HG02763 (cell line): Measurements from ENCODE around the gene CMTM7.

Experiments
- ATAC-seq: cut with Tn5 transposase; IDR thresholded peaks from one replicate; pipeline ENCODE4 v1.9.1; 2021; ENCODE audit warnings: mild to moderate bottlenecking, moderate library complexity; ENCODE audit not compliant: unreplicated experiment

Gene CMTM7

DNA sequence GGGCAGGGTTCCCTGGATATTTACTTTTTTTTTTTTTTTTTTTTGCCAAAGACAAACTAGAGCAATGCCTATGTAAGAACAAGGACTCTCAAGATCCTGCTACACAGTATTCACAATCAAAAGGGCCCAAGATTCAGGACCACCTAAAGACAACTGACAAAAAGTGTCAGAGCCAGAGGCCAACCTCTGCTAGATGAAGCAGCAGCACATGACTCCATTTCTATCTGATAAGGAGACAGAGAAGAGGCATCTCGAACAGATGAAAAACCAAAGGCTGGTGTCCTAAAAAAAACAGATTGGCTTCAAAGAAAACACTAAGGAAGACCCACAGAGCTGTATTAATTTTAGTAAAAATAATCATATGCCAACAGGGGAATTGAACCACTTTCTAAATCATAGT lies 91.0 kb downstream of the CMTM7 start:
- no peak for ATAC-seq

GRCh38 chr3:32483772-32484171 lies 92.1 kb downstream of the CMTM7 start:
- ATAC-seq, result no peak

DNA sequence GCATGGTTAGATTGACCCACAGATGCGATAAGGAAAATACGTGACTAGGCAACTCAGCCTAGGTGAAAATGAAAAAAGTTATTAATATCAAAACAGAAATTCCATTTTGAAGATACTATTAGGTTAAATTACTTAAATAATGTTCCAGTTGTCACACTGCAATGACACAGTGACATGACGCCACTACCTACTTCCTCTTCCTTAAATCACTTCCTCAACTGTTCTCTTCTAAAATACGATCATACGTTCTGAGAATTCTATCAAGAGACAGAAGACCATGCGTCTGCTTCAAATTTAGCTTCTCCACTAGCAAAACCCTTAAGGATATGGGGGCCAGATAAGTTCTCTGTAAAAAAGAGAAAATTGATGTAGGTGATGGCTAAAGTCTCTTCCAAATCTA lies 92.8 kb downstream of the CMTM7 start:
- ATAC-seq, result no peak

DNA sequence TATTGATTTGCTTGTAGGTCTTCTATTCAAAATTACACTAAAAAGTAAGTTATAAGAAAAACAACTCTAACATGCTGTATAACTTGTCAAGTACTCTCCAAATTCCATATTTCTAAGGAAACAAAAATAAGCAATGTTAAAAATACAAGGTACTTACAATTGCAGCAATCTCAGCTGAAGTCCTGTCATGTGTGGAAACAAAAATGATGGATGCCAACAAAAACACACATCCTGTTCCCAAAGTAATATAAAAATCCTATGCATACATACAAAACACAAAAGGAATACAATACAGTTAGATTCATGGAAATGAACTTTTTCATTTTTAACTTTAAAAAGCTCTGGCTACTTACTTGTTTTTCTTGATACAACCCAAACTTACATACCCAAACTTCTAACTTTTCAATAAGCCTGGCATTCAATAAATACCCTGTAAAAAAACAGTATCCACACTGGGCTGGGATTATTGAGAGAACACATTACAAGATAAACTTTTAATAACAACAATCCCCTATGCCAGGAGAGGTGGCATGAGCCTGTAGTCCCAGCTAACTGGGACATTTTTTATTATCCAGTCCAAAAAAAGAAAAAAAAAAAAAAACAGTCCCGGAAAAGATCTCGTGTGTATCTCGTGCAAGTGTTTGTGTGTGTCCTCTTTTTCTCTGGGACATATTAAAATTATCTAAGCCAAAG lies 96.3 kb downstream of the CMTM7 start:
- ATAC-seq, result no peak

GRCh38 chr3:32488474-32489008 lies 96.9 kb downstream of the CMTM7 start:
- ATAC-seq, result no peak

- no peak for ATAC-seq
Measured at GRCh38 chr3:32492684-32493436, 101.2 kb downstream of the CMTM7 start.

DNA sequence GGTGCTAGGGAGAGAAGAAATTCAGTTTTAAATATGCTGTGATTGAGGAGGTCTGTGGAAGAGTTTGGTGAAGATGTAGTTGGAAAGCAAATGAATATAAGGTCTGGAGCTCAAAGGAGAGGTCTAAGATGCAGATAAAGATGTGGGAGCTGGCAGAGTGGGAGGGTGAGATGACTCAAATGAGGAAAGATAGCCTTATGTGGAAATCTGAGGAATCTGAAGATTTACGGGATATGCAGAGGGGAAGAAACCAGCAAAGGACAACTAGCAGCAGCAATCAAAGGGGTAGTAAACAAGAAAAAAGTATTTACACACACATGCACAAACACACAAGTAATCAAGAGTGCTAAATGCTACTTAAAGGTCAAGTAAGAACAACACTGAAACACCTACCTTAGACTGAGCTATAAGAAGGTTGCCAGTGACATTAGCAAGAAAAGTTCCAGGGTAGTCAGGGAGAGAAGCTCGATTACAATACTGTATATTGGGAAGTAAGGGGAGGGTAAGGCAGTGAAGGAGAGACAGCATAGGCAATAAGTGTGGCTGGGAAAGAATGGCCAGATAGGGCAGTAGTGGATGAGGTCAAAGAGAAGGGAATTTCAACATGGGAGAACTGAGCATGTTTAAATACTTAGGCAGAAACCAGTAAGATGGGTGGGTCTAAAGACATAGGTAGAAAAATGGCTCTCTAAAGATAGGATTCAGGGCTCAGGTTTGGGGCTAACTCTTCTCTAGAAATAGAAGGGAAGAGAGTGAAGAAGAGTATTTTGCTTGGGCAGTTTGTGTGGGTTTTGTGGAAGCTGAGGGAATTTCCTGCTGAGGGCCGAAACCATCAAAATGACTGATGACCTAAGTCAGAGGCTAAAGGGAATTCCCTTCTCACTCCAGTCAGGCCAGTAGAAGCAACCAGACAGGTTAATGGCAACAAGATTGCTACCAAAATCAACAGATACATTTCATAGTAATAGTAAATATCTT lies 102.1 kb downstream of the CMTM7 start:
- peak; percentile 85 for ATAC-seq

DNA sequence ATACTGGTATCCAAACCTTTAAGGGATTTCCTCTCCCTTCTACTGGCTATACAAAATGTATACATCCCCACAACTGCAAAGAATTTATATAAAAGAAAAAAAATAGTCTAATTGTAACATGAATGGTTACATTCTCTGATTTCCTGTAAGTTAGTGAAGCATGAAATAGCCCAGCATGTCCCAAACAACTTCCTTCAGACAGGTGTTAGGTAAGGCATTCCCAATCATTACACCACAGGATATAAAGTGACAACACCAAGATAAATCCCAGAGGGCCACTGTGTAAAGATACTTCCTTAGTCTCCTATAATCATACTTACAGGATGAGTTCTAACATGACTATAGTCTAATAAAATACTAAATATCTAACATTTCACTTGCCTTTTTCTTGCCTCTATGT lies 103.4 kb downstream of the CMTM7 start:
- no peak for ATAC-seq

GRCh38 chr3:32495609-32496008 lies 104.0 kb downstream of the CMTM7 start:
- no peak for ATAC-seq

DNA sequence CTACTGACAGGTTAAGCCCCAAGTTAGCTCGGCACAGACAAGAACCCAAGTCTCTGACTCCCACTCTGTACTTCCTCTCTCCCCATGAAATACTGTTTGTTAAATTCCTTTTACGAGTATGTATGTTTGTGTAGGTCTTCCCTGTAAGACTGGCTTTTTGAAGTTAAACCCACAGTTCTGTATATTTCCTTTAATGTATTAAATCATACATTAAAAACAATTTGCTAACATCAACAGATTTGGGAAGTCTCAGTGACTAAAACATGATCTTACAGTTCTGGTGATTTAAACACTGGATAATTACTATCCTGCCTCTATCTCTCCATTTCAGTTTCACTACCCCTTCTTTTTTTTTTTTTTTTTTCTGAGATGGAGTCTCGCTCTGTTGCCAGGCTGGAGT lies 106.6 kb downstream of the CMTM7 start:
- ATAC-seq, result no peak

DNA sequence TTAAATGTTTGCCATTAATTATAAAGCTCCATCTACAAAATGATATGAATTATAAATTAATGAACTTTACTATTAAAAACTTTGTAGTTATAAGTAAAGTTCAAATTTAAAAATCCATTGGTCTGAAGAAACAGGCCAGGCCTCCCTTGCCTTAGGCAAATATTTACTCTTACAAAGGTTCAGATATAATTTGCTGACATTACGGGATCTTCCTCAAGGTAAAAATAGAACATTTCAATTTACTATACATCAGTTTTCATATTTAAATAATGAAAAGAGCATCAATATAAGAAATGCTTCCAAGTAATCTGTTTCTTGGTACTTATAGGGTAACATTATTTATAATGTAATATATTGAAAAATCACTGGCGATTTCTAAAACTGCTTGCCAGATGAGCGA lies 107.3 kb downstream of the CMTM7 start:
- ATAC-seq, result no peak

DNA sequence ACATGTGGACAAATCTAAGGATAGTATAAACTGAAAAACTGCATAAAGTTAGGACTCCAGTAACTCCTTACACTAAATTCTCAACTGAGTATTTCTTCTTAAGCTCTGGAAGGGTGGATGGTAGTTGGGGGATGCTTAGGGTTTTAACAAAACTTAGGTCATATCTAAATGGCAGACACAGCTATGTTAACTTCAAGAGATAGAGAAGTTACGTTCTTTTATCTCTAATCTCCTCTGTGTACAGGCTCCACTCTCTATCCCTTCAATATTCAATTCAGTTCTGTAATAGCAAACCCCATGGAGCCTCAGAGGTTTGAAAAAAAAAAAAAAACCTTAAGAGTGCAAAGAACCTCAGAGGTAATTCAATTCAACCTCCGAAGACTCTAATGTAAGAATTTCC lies 107.9 kb downstream of the CMTM7 start:
- no peak for ATAC-seq

DNA sequence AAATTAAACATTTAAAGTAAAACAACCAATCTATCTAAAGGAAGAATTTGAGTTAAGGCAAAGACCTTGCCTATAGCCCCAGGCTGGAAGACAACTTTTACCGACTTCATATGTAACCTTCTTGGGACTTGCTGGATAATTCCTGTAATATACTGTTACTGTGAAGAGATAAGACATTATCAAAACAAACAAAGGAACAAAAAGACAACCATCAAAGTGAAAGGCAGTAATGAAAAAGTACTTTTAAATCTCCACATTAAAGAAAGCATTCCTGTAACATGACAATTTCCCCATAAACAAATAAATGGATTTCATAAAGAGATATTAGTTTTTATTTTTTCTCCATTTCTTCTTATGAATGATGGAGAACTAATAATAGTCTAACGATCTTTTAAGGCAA lies 108.6 kb downstream of the CMTM7 start:
- no peak for ATAC-seq

DNA sequence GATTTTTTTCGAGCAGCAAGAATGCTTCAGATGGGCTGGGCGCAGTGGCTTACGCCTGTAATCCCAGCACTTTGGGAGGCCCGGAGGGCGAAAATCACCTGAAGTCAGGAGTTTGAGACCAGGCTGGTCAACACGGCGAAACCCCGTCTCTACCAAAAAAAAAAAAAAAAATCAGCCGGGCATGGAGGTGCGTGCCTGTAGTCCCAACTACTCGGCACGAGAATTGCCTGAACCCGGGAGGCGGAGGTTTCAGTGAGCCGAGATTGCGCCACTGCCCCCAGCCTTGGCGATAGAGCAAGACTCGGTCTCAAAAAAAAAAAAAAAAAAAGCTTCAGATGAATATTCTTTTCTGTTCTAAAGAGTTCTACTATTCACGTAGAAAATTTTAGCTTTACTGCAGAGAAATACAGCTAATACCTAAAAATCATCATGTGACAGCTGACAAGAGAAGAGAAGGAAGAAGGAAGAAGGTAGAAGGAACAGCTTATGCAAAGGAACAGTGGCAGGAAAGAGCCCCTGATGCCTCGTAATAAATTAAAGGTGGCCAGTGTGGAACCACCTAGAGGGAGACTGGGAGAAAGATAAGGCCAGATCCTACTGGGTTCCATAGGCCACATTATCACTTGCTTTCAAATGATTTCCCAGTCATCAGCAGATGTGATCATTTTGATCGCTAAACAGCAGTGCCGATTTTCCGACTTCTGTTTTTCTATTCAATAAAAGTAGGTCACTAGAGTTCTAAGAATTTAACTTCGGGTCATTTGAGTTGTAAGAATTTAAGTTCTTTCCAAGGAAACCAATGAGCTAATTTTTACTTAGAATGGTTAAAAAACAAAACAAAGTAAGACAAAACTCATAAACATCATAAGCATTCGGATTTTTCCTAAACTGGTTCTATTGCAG lies 109.5 kb downstream of the CMTM7 start:
- no peak for ATAC-seq

DNA sequence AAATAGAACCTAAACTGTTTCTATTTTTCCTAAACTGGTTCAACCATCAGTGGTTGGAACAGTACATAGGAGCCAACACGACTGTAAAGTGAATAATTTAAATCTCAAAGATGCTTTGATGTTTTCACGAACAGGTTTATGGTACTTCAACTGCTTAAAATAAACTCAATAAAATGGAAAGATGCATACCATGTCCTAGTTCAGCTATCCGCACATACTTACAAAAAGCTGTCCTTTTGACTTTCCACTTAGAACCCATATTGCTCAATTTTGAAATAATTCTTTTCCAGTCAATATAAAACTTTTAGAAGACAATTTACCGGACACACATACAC lies 110.1 kb downstream of the CMTM7 start:
- ATAC-seq, result no peak

DNA sequence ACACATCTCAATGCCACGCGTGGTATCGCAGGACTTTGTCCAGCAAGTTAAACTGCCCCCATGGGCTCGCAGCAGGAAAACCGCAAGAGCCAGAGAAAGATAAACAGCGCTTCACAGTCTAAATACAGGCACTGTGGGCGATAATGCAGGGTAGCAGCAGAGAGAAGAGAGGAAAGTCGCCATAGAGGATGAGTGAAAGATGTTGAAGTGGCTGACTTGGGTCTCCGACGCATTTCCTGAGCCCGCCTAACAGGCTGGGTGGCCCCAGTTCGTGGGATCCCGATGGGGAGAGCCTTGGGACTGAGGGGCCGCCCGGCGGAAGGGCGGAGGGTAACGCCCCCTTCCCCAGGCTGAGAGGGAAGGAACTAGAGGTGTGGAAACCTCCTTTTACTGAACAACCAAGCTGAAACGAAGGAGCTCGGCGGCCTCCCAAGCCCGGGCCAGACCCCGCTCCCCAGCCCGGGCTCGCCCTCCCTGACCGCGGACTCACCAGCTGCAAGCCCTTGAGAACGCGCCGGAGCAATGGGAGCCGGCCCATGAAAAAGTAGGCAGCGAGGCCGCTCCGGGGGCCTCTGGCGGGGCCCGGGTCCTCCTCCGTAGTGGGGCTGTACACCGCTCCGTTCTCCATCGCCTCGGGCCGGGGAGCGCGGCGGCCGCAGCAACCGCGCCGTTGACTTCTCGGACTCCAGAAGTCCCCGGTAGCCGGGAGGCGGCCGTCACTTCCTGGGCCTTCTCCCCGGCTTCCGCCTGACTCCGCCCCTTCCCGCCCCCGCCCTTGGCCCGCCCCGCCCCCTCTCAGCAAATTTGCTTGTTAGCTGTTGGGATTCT lies 110.7 kb downstream of the CMTM7 start, which contains the start of gene CMTM6:
CMTM6 (minus strand) TSS at position 735 of the 828 bp plus-strand sequence; CDS start at position 628, 107 bp downstream.
- ATAC-seq, result peak; percentile 70

DNA sequence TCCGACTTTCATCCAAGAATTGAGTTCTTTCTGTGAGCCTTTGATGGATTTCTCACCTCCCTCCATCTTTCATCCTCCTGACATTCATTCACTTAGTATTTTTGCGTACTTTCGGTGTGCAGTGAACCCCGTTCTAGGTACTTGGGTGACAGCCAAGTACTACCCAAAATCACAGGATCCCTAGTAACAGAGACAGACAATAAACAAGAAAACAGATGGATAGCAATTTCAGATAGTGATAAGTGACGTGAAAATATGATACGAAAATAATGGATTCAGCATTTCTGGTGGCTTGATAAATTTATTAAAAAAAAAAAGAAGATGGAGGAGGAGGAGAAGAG lies 111.3 kb downstream of the CMTM7 start:
- no peak for ATAC-seq
